Liver (tissue), 3 donors: ENCODE data around the gene SLC39A10.

Source experiments
- EGR1 ChIP-seq, 2 donors: IDR thresholded peaks; 2 replicates each; pipeline ENCODE4 v1.6.1; 2016 to 2018; ENCODE audit warnings: antibody characterized with exemption in 2 of 2, low read depth in 2 of 2
- FOXA1 ChIP-seq: IDR thresholded peaks from 2 replicates; pipeline ENCODE4 v1.6.1; 2016; ENCODE audit warnings: antibody characterized with exemption
- RXRA ChIP-seq, 2 donors: IDR thresholded peaks; 2 replicates each; pipeline ENCODE4 v1.6.1; 2017 to 2018; ENCODE audit warnings: antibody characterized with exemption in 2 of 2, mild to moderate bottlenecking in 1 of 2
- SP1 ChIP-seq: IDR thresholded peaks from 2 replicates; pipeline ENCODE4 v1.6.1; 2018; ENCODE audit warnings: antibody characterized with exemption, mild to moderate bottlenecking
- TF ChIP-seq, protein P1 (sequence below): fragments of 150-350 bp; IDR thresholded peaks from 2 replicates; pipeline ENCODE4 v1.5.1; 2017; ENCODE audit warnings: improper control_type of control experiment, low read depth, low read length; ENCODE audit not compliant: missing input control
- donor health status: healthy.
- donor health status: healthy.

DNA sequence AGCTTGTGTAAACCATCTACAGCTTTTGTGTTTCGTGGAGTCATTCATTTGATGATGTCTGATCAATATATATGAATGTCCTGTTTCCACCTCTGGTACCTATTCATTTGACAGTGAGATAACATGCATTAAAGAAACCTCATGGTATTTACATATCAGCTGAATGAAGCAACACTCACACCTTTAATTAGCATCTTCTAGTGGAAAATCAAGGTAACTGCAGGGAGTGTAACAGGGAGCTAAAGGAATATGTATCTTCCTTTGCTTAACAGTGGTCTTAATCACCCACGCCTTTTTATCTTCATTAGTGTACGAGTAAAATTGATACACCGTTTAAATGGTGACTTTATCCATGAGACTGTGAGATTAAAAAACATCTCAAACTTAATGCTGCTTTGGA is 15.6 kb downstream of the SLC39A10 start:
- TF ChIP-seq EGR1 (IDR thresholded peaks at IDR 0.05; ENCODE audit: low read depth in 2 of 2) (no peak), SP1 (no peak), FOXA1 (no peak), RXRA (IDR thresholded peaks at IDR 0.05) (no peak)
- TF ChIP-seq, protein P1, sequence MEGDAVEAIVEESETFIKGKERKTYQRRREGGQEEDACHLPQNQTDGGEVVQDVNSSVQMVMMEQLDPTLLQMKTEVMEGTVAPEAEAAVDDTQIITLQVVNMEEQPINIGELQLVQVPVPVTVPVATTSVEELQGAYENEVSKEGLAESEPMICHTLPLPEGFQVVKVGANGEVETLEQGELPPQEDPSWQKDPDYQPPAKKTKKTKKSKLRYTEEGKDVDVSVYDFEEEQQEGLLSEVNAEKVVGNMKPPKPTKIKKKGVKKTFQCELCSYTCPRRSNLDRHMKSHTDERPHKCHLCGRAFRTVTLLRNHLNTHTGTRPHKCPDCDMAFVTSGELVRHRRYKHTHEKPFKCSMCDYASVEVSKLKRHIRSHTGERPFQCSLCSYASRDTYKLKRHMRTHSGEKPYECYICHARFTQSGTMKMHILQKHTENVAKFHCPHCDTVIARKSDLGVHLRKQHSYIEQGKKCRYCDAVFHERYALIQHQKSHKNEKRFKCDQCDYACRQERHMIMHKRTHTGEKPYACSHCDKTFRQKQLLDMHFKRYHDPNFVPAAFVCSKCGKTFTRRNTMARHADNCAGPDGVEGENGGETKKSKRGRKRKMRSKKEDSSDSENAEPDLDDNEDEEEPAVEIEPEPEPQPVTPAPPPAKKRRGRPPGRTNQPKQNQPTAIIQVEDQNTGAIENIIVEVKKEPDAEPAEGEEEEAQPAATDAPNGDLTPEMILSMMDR: no peak
